Urothelium cell line (cell line): ENCODE data around the gene TBC1D3I.
"Not testable (repeated sequence)": the region's sequence is repeated elsewhere in the genome, so short reads cannot be mapped to it uniquely, and the experiment has no call there.

Source experiments
- DNase-seq: peaks from one replicate; pipeline ENCODE4 v3.0.0; 2011; ENCODE audit warnings: low spot score, mixed read lengths
- FAIRE-seq: peaks from 2 replicates; lab custom pipeline; 2011; peaks lifted over from hg19 to GRCh38; lab: Jason Lieb, UNC

TBC1D3I gene

DNA sequence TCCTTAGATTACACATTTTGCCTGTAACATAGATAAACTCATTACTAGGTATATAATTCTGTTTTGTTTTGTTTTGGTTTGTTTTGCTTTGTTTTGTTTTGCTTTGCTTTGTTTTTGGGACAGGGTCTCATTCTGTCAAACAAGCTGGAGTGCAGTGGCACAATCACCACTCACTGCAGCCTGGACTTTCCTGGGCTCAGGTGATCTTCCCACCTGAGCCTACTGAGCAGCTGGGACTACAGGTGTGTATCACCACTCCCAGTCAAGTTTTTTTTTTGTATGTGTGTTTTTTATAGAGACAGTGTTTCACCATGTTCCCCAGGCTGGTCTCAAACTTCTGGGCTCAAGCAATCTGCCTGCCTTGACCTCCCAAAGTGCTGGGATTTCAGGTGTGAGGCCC is 54.8 kb downstream of the TBC1D3I start:
- DNase-seq (no peak), FAIRE-seq (no peak)

DNA sequence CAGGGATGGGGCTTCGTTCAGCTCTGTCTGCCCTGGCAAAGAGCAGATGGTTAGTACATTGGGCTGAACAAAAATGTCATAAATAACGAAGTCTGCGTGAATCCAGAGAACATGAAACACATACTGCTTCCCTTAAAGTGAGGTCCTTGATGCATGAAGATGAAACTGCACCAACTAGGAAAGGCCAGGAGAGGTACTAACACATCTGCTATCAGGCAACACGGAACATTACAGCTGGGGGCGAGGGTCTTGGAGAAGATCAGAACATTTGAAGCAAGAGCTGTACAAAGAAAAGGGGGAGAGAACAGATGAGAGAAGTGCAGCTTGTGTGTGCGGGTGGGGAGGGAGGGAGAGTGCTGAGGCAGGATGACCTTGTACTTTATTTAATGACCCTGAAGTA is 57.0 kb downstream of the TBC1D3I start:
- FAIRE-seq, DNase-seq: not testable (repeated sequence)

DNA sequence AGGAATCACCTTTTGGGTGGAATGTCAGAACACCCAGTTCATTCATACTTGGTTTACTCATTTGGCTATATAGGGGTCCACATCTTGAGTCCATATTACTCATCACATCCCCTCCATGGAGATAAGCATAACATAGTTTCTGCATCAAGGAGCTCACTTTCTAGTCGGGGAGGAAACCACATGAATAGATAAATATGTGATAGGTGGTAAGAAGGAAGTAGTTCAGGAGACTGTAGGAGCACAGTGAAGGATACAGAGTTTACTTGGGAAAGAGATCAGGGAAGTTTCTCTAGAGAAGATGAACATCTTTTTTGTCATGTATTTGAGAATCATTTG is 57.9 kb downstream of the TBC1D3I start:
- not testable (repeated sequence) for DNase-seq, FAIRE-seq

DNA sequence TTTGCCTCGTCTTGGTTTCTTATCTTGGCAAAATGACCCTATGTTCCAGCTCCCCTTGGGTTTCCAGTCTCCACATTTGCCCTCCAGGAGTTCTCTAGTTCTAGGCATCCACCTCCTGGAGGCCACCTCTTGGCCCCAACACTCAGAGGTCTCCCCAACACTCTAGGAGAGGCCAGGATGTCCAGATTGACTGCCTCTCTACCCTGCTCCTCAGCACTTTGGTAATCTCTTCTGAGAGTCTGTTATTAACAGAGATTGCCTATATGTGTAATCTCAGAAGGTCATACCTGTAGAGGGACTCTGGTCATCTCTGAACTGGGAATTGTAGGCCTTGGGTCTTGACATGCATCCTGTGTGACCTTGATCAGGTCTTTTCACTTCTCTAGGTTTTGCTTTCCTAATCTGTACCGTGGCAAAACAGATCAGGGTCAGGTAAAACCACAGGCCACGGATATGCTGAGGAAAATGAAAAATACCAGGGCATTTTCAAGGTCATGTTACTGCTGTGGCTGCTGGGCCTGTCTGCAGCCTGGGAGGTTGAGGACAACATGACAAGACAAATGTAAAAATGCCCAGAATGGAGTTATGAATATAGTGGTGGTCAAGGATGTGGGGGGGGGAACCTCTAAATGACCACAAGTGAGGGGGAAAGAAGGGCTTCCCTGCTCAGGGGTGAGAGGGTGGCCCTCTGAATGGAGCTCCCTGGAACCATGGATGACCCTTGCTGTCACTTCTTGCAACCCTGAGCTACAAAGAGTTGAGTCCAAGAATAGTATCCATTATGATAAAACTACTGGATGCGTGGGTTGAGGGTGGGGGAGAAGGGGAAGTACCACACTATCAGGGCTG is 58.5 kb downstream of the TBC1D3I start:
- no peak for FAIRE-seq

DNA sequence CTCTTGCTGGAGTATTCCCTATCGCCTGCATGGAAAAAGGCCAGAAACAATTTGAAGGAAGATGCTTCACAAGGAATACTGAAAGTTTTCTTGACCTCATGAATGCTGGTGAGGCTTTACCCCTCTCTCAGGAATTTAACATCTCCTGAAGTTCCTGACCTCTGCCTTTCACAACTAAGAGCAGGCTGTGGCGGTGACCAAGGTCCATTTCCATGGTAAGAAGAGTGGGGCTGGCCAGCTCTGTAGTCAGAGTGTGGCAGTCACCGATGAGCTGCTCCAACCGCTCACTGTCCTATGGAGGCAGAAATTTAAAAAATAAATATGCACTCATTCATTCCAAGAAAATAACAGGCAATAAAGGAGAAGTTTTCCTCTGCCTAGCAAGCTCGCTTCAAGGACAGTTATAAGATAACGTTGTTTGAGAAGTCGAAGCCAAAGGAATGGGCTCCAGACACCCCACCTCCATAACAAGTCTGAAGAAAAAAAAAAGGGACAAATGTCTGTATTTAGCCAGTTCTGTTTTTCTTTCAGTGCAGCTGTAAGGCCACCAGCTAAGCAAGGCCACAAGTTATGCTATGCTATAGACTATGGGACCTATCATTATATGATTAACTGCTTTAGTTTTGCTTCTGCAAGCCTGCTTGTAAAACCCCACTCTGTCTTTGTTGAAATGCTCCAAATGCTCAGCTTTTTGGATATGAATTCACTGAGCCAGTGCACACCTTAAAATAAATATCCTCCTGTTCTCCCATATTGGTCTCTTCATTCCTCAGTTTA is 59.5 kb downstream of the TBC1D3I start:
- FAIRE-seq = no peak
- DNase-seq = no peak

More for the DNA sequence above, 58.5 kb downstream of the TBC1D3I start:
- no peak for DNase-seq
